Astrocyte of the cerebellum (primary cell): Measurements from ENCODE around the gene CTCF.
A peak's percentile ranks its signal among the peaks of the same experiment; 100 is the strongest.

Experiments
- DNase-seq: peaks from one replicate; pipeline ENCODE4 v3.0.0-alpha.2; 2011; ENCODE audit warnings: low read depth
- H3K4me3 ChIP-seq: 2 replicates; pipeline ENCODE4 v1.5.1; 2011; ENCODE audit warnings: mild to moderate bottlenecking, low read depth, low read length, moderate library complexity
- CTCF ChIP-seq: IDR thresholded peaks from 2 replicates; pipeline ENCODE4 v1.5.1; 2012; ENCODE audit warnings: low read length, low read depth, moderate library complexity, mild to moderate bottlenecking; ENCODE audit errors: missing control alignments
- in situ Hi-C: cut with HindIII; loops from 2 replicates; pipeline ENCODE4 v1.10.0; 2017; ENCODE audit warnings: low sequenced_read_pairs

CTCF gene

DNA sequence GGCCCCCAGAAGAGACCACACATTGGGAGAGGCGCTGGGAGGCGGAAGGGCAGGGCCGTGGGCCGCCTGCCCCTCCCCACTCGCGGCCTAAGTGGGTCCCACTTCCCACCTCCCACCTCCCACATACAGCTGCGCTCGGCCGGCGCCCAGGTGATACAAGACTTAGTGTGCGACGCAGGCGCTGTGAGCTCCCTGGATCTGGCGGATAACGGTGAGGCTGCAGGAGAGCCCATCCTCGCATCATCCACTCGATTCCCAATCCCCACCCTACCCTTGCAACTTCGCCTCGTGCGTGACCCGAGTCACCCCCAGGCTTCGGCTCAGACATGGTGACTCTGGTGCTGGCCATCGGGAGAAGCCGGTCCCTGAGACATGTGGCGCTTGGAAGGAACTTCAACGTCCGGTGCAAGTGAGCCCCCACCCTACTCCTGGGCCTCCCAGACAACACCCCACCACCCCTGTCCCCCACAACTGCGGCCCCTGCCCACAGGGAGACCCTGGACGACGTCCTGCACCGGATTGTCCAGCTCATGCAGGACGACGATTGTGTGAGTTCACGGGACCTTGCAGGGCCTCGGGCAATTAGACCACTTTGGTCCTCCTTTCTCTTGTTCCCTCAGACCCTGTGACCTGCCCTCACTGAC lies 86.6 kb downstream of the CTCF start:
- TF ChIP-seq CTCF: no peak
- no peak overlapping the region for H3K4me3 ChIP-seq
- no peak for DNase-seq
- in situ Hi-C loops: no loop called here

DNA sequence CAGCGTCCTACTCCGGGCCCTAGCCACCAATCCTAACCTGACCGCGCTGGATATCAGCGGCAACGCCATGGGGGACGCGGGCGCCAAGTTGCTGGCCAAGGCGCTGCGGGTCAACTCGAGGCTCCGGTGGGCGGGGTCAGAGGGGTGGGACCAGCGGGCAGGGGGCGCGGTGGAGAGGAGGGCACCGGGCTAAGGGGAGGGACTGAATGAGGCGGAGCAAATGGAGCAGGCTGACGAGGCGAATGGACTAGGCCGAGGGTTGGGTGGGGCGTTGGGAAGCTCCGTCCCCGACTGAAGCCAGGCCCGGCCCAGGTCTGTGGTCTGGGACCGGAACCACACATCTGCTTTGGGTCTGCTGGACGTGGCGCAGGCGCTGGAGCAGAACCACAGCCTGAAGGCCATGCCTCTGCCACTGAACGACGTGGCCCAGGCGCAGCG lies 87.2 kb downstream of the CTCF start:
- no peak overlapping the region for H3K4me3 ChIP-seq
- no peak for TF ChIP-seq CTCF
- DNase-seq: no peak
- in situ Hi-C loops: no loop called here

DNA sequence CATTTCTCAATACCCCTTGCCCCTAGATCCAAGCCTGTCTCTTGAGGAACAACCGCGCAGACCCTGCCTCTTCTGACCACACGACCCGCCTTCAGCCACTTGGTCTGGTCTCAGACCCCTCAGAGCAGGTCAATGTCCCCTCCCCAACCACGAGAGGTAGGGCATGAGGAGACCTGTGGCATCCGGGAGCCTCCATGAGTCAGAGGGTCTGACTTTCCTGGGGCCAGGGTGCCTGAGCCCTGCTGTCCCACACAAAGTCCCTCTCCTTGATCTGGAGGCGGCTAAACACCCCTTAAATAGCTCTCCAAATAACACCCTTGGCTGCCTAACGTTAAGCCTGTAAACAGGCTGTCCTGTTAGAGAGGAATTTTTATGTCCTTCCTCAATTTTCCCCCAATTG lies 87.7 kb downstream of the CTCF start:
- in situ Hi-C loops: no loop called here
- no peak for DNase-seq
- H3K4me3 ChIP-seq: no peak overlapping the region
- no peak for TF ChIP-seq CTCF

- TF ChIP-seq CTCF: no peak
- in situ Hi-C loops: no loop called here
- DNase-seq: no peak
Measured at GRCh38 chr16:67651039-67651438, 88.7 kb downstream of the CTCF start.

DNA sequence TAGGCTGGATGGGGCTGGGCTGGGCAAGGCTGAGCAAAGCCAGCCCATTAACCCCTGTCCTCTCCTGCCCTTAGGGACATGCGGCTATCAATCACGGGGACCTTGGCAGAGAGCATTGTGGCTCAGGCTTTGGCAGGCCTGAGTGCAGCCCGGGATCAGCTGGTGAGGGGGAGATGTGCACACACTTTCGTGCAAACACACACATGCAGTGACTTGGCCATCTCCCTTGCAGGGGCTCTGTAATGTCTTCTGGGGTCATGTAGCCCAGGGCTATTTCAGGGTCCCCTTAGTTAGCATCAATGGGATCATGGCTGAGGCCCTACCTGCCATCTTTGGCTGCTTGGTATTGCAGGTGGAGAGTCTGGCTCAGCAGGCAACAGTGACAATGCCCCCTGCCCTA lies 89.5 kb downstream of the CTCF start:
- no peak for DNase-seq
- TF ChIP-seq CTCF: no peak
- in situ Hi-C loops: no loop called here
- H3K4me3 ChIP-seq: no peak overlapping the region

More at GRCh38 chr16:67651039-67651438, 88.7 kb downstream of the CTCF start:
- H3K4me3 ChIP-seq: no peak overlapping the region

DNA sequence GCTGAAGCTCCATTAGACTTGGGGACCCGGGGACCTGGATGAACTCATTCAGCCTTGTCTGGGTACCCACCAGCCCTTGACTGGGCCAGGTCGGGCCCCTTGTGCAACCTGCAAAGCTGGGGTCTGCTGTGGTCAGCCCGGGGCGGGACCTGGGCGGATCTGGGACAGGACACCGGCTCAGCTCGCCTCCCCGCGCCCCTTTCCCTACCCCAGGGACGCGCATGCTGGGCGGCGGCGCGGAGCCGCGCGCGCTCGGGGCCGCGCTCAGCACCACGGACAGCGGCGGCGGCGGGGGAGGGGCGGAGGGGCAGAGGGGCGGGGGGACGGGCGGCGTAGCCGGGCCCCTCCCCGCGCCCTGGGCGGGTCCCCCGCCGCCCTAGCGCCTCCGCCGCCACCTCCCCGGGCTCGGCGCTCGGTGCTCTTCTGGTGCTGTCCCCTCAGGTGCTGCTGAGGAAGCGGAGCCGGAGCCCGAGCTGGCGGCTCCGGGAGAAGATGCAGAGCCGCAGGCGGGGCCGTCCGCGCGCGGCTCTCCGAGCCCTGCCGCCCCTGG lies 90.3 kb downstream of the CTCF start:
- DNase-seq: no peak
- no peak for TF ChIP-seq CTCF
- H3K4me3 ChIP-seq: peak overlapping the region; percentile 49
- in situ Hi-C loops: no loop called here
